Adrenal gland (tissue), 5 donors: Measurements from ENCODE around the gene CEP152.

Experiments used
- CTCF ChIP-seq, 6 experiments: fragments of 450-650 bp in 4 of 6; fragments of 200-600 bp in 2 of 6; sonication (generic) in 1 of 6; IDR thresholded peaks; 1 replicate in 5 of 6; 2 replicates in 1 of 6; pipeline versions ENCODE4 v1.5.1 to v1.8.0; 2016 to 2021; ENCODE audit warnings: antibody characterized with exemption in 6 of 6, mild to moderate bottlenecking in 2 of 6, moderate library complexity in 1 of 6
- POLR2A ChIP-seq, 2 donors: fragments of 450-650 bp; IDR thresholded peaks; one replicate each; pipeline ENCODE4 v1.6.1; 2017; ENCODE audit warnings: antibody characterized with exemption in 2 of 2, mild to moderate bottlenecking in 2 of 2, moderate library complexity in 1 of 2
- donor health status: DM: no; HTN: no; CAD: no.

GRCh38 chr15:48842501-48842900 is 31.6 kb upstream of the CEP152 start:
- TF ChIP-seq CTCF (IDR thresholded peaks at IDR 0.05) = no peak
- TF ChIP-seq POLR2A (IDR thresholded peaks at IDR 0.05) = no peak
